Endothelial cell of umbilical vein (primary cell): ENCODE measurements around the gene RAB9B.

ENCODE experiments used
- EZH2 ChIP-seq: IDR thresholded peaks from 2 replicates; pipeline ENCODE4 v1.6.1; 2012; ENCODE audit warnings: borderline replicate concordance, low read depth, mild to moderate bottlenecking, moderate library complexity, low read length, inconsistent platforms; ENCODE audit not compliant: severe bottlenecking
- FOS ChIP-seq: IDR thresholded peaks from 2 replicates; pipeline ENCODE4 v1.6.1; 2011; ENCODE audit warnings: mild to moderate bottlenecking, low read length, moderate library complexity, borderline replicate concordance; ENCODE audit not compliant: insufficient read depth
- GATA2 ChIP-seq: IDR thresholded peaks from 2 replicates; pipeline ENCODE4 v1.7.0; 2011; ENCODE audit warnings: low read depth, mild to moderate bottlenecking, moderate library complexity, mixed read lengths, low read length; ENCODE audit not compliant: insufficient read length, insufficient read depth
- JUN ChIP-seq: IDR thresholded peaks from 2 replicates; pipeline ENCODE4 v1.6.1; 2011; ENCODE audit warnings: borderline replicate concordance, low read depth; ENCODE audit not compliant: insufficient read length, insufficient read depth
- MAX ChIP-seq: IDR thresholded peaks from 2 replicates; pipeline ENCODE4 v1.6.1; 2011; ENCODE audit not compliant: insufficient read depth, insufficient read length
- MYC ChIP-seq: IDR thresholded peaks from one replicate; pipeline ENCODE4 v1.6.1; 2011; ENCODE audit warnings: mild to moderate bottlenecking, low read depth, low read length
- POLR2A ChIP-seq: IDR thresholded peaks from 2 replicates; pipeline ENCODE4 v1.6.1; 2012; ENCODE audit warnings: low read depth, mild to moderate bottlenecking, control low read depth, low read length
- POLR2AphosphoS5 ChIP-seq: IDR thresholded peaks from 2 replicates; pipeline ENCODE4 v1.6.1; 2012; ENCODE audit warnings: low read depth, mild to moderate bottlenecking, control low read depth, low read length, moderate library complexity; ENCODE audit not compliant: insufficient read depth
- TF ChIP-seq, protein P1 (sequence below), 2 donors: IDR thresholded peaks; 1 replicate in 1 of 2; 2 replicates in 1 of 2; pipeline ENCODE4 v1.5.1; 2011; ENCODE audit warnings: low read length in 2 of 2, mild to moderate bottlenecking in 2 of 2, moderate library complexity in 2 of 2, control low read depth in 1 of 2, inconsistent platforms in 1 of 2, low read depth in 1 of 2; ENCODE audit not compliant: insufficient read depth in 1 of 2; ENCODE audit errors: extremely low read depth in 1 of 2

DNA sequence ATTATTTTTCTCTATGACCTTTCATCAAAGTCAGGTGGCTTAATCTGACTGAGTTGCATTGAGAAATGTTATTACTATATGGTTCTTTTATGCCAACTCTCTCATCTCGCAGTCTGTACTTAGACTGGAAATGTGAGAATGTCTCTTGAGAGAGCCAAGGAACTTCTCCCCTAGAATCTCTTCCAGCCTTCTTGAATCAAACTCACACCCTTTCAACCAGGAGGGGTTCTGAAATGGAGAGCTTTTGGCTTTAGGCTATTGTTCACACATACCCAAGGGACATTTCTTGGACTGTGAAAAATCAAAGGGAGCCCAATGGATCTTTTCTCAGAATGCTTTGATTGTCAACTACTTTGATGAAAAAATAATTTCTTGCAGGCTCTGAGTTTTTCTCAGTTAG, 50.4 kb downstream of the RAB9B start:
- TF ChIP-seq, protein P1, sequence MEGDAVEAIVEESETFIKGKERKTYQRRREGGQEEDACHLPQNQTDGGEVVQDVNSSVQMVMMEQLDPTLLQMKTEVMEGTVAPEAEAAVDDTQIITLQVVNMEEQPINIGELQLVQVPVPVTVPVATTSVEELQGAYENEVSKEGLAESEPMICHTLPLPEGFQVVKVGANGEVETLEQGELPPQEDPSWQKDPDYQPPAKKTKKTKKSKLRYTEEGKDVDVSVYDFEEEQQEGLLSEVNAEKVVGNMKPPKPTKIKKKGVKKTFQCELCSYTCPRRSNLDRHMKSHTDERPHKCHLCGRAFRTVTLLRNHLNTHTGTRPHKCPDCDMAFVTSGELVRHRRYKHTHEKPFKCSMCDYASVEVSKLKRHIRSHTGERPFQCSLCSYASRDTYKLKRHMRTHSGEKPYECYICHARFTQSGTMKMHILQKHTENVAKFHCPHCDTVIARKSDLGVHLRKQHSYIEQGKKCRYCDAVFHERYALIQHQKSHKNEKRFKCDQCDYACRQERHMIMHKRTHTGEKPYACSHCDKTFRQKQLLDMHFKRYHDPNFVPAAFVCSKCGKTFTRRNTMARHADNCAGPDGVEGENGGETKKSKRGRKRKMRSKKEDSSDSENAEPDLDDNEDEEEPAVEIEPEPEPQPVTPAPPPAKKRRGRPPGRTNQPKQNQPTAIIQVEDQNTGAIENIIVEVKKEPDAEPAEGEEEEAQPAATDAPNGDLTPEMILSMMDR (IDR thresholded peaks at IDR 0.05; ENCODE audit: extremely low read depth in 1 of 2, insufficient read depth in 1 of 2, low read depth in 1 of 2, low read length in 2 of 2) = no peak
- TF ChIP-seq MAX (no peak), POLR2A (no peak), FOS (no peak), POLR2AphosphoS5 (no peak), EZH2 (no peak), MYC (no peak), GATA2 (no peak), JUN (no peak)
